ENCODE measurements around the gene CBX8. TPM values are rescaled to one million over a fixed set of nuclear protein-coding genes. Genes with fewer than 3 reads are reported as not detected.

Gene CBX8
- polyA plus RNA-seq, 3 donors = 0.51 to 2.5 (median 2.5) TPM

GRCh38 chr17:79830763-79831264 is 33.9 kb upstream of the CBX8 start:
- Histone ChIP-seq H3K4me3 (replicated peaks in 1 of 3; ENCODE audit: low read depth in 2 of 3, low read length in 3 of 3) (no peak overlapping the region), H3K4me2 (replicated peaks; ENCODE audit: extremely low read depth, low read length, poor library complexity, severe bottlenecking) (no peak overlapping the region), H3K9ac (ENCODE audit: insufficient read depth, low read length, poor library complexity, severe bottlenecking) (no peak overlapping the region), H3K4me1 (ENCODE audit: control insufficient read depth in 1 of 2, insufficient read depth in 2 of 2, low read length in 2 of 2) (peaks cover 52 to 81% of the 10 kb centered on the region in 2 donors), H3K36me3 (replicated peaks in 1 of 2; ENCODE audit: control insufficient read depth in 1 of 2, insufficient read depth in 2 of 2, low read length in 2 of 2) (peaks cover 18 to 24% of the 10 kb centered on the region in 2 donors), H2AFZ (ENCODE audit: insufficient read depth, low read depth, low read length, poor library complexity, severe bottlenecking) (no peak overlapping the region), H4K20me1 (ENCODE audit: insufficient read depth, low read length) (peaks cover 56% of the 10 kb centered on the region), H3K27ac (ENCODE audit: low read depth in 1 of 2, low read length in 2 of 2) (no peak overlapping the region), H3K27me3 (ENCODE audit: control insufficient read depth in 2 of 2, insufficient read depth in 2 of 2, low read length in 2 of 2) (no peaks in the 10 kb centered on the region), H3K9me3 (replicated peaks in 1 of 2; ENCODE audit: control insufficient read depth in 1 of 2, insufficient read depth in 1 of 2, low read length in 2 of 2) (no peaks in the 10 kb centered on the region), H3K79me2 (ENCODE audit: insufficient read depth, low read length) (peaks cover 23% of the 10 kb centered on the region)
- Mint-ChIP-seq H3K9me3 (peaks cover 0 to 2% (median 0%) of the 10 kb centered on the region in 7 donors), H3K27me3 (ENCODE audit: low read depth in 3 of 3) (peaks cover 7 to 16% (median 13%) of the 10 kb centered on the region in 3 donors), H3K27ac (peak overlapping the region in 1 of 7 donors; percentile 41), H3K4me3 (no peak overlapping the region), H3K4me1 (peaks cover 55% of the 10 kb centered on the region), H3K36me3 (peaks cover 16 to 25% of the 10 kb centered on the region in 2 donors)
- WGBS (ENCODE audit: insufficient coverage) = 88% methylated on average over 8 of the region's 8 CpGs
- DNase-seq = no peak
- intact Hi-C loops (cut with micrococcal nuclease) = no loop called here
- no peak for TF ChIP-seq CTCF (IDR thresholded peaks at IDR 0.05)

GRCh38 chr17:79830303-79830702 is 33.4 kb upstream of the CBX8 start:
- peaks cover 0 to 2% (median 0%) of the 10 kb centered on the region in 7 donors for H3K9me3 Mint-ChIP-seq
- intact Hi-C loops (cut with micrococcal nuclease) = no loop called here
- no peak for TF ChIP-seq CTCF (IDR thresholded peaks at IDR 0.05)
- Histone ChIP-seq H3K79me2 (ENCODE audit: insufficient read depth, low read length) (peaks cover 18% of the 10 kb centered on the region), H3K36me3 (replicated peaks in 1 of 2; ENCODE audit: control insufficient read depth in 1 of 2, insufficient read depth in 2 of 2, low read length in 2 of 2) (peaks cover 15 to 19% of the 10 kb centered on the region in 2 donors), H4K20me1 (ENCODE audit: insufficient read depth, low read length) (peaks cover 51% of the 10 kb centered on the region), H3K4me1 (ENCODE audit: control insufficient read depth in 1 of 2, insufficient read depth in 2 of 2, low read length in 2 of 2) (peaks cover 52 to 79% of the 10 kb centered on the region in 2 donors), H3K9ac (ENCODE audit: insufficient read depth, low read length, poor library complexity, severe bottlenecking) (no peak overlapping the region), H3K4me3 (replicated peaks in 1 of 3; ENCODE audit: low read depth in 2 of 3, low read length in 3 of 3) (no peak overlapping the region), H3K27me3 (ENCODE audit: control insufficient read depth in 2 of 2, insufficient read depth in 2 of 2, low read length in 2 of 2) (no peaks in the 10 kb centered on the region), H3K9me3 (replicated peaks in 1 of 2; ENCODE audit: control insufficient read depth in 1 of 2, insufficient read depth in 1 of 2, low read length in 2 of 2) (no peaks in the 10 kb centered on the region), H3K4me2 (replicated peaks; ENCODE audit: extremely low read depth, low read length, poor library complexity, severe bottlenecking) (no peak overlapping the region), H3K27ac (ENCODE audit: low read depth in 1 of 2, low read length in 2 of 2) (no peak overlapping the region), H2AFZ (ENCODE audit: insufficient read depth, low read depth, low read length, poor library complexity, severe bottlenecking) (no peak overlapping the region)
- peaks cover 59% of the 10 kb centered on the region for H3K4me1 Mint-ChIP-seq
- 80% methylated on average over 6 of the region's 8 CpGs for WGBS (ENCODE audit: insufficient coverage)
- H3K36me3 Mint-ChIP-seq = peaks cover 13 to 20% of the 10 kb centered on the region in 2 donors
- H3K27ac Mint-ChIP-seq = no peak overlapping the region
- no peak for DNase-seq
- no peak overlapping the region for H3K4me3 Mint-ChIP-seq
- peaks cover 7 to 17% (median 13%) of the 10 kb centered on the region in 3 donors for H3K27me3 Mint-ChIP-seq (ENCODE audit: low read depth in 3 of 3)
